Epithelial cell of proximal tubule (primary cell): Measurements from ENCODE around the gene PRG3. TPM values are rescaled to one million over a fixed set of nuclear protein-coding genes. Genes with fewer than 3 reads are reported as not detected.

Experiments used
- DNase-seq: peaks from one replicate; pipeline ENCODE4 v3.0.0-alpha.2; 2011; ENCODE audit warnings: low read depth
- H3K4me3 ChIP-seq: 2 replicates; pipeline ENCODE4 v1.5.1; 2011; ENCODE audit warnings: low read depth, mild to moderate bottlenecking, low read length
- CTCF ChIP-seq: conservative IDR thresholded peaks from 2 replicates; pipeline ENCODE4 v1.5.1; 2012; ENCODE audit warnings: low read depth, mild to moderate bottlenecking, low read length
- total RNA-seq: library from RNA; depleted of rRNA; stranded (reverse); fragments of >200 nt; gene quantifications from 2 replicates; pipeline ENCODE4 v1.2.3, GENCODE V29; 2015

The PRG3 gene
- total RNA-seq, 1 donor from 2014 or later = not detected

- no peak overlapping the region for H3K4me3 ChIP-seq
- TF ChIP-seq CTCF = no peak
- no peak for DNase-seq
These were observed 48.1 kb downstream of the PRG3 start for GRCh38 chr11:57332694-57333440.

DNA sequence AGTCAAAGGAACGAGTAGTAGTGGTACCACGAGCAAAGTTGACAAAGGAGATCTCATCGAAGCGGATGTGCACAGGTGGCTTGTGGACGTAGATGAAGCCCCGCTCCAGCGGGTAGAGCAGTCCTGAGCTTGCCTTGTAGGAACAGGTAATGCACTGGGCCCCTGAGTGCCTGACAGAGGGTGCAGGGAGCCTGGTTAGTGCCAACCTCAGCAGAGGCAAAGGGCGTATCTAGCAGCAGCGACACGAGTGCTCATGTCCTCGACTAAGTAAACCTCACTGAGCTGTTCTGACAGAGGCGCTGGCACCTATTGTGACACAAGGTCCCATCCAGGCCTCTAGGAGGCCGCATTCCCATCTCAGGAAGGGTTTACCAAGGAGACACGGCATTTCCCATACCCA is 49.2 kb downstream of the PRG3 start:
- no peak for TF ChIP-seq CTCF
- DNase-seq = no peak

GRCh38 chr11:57330029-57330428 is 50.9 kb downstream of the PRG3 start:
- no peak for TF ChIP-seq CTCF
- no peak for DNase-seq

More for the DNA sequence above, 49.2 kb downstream of the PRG3 start:
- H3K4me3 ChIP-seq = no peak overlapping the region

GRCh38 chr11:57327721-57328120 is 53.2 kb downstream of the PRG3 start:
- TF ChIP-seq CTCF = no peak
- DNase-seq = no peak
- H3K4me3 ChIP-seq = no peak overlapping the region

More at GRCh38 chr11:57330029-57330428, 50.9 kb downstream of the PRG3 start:
- H3K4me3 ChIP-seq = no peak overlapping the region

Other genes with a start within 250 kb of the PRG3 start
- not detected in 2 replicates for gene LRRC55, start 199.2 kb downstream of the PRG3 start, total RNA-seq
- gene APLNR, start 143.9 kb downstream of the PRG3 start, total RNA-seq = not detected in 2 replicates
- 65.4 and 66.3 TPM in 2 replicates for gene TNKS1BP1, start 56.2 kb downstream of the PRG3 start, total RNA-seq
- 141 and 218 TPM in 2 replicates for gene SSRP1, start 45.3 kb downstream of the PRG3 start, total RNA-seq
- gene P2RX3, start 42.8 kb downstream of the PRG3 start, total RNA-seq = not detected in 2 replicates
- not detected in 2 replicates for gene PRG2, start 9.5 kb upstream of the PRG3 start, total RNA-seq
- gene SLC43A3, start 46.0 kb upstream of the PRG3 start, total RNA-seq = 66.0 and 127 TPM in 2 replicates
- gene RTN4RL2, start 79.4 kb upstream of the PRG3 start, total RNA-seq = 0.98 TPM in 1 of 2 replicates, not detected in the other
- 3.6 and 9.0 TPM in 2 replicates for gene SLC43A1, start 134.6 kb upstream of the PRG3 start, total RNA-seq
- 43.1 and 89.1 TPM in 2 replicates for gene TIMM10, start 149.6 kb upstream of the PRG3 start, total RNA-seq
- gene SMTNL1, start 156.4 kb upstream of the PRG3 start, total RNA-seq = not detected in 2 replicates
- 12.2 and 19.4 TPM in 2 replicates for gene UBE2L6, start 186.5 kb upstream of the PRG3 start, total RNA-seq
- gene SERPING1, start 216.5 kb upstream of the PRG3 start, total RNA-seq = 1.8 and 49.8 TPM in 2 replicates